Measurements from ENCODE around the gene MGAT2.

DNA sequence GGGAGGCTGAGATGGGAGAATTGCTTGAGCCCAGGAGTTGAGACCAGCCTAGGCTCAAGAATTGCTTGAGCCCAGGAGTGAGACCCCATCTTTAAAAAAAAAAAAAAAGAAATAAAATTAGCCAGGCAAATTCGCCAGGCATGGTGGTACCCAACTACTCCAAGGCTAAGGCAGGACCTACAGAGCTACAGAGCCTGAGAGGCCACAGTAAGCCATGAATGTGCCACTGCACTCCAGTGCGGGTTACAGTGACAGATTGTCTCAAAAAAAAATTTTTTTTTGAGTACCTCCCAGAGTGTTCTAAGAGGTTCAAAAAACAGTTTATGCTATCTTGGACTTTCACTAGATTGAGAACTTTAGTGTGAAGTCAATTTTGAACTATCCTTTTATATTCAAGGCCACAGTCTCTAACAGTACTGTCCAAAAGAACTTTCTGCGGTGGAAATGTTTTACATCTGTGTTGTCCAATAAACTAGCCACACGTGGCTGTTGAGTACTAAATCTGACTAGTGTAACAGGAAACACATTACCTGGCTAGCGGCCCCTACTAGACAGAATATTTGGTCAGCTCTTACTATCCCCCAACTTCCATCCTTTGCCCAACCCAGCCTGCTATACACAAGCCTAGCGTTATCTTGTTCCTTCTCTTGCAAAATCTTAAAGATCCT lies 2.6 kb upstream of the MGAT2 start:
- no peak for TF ChIP-seq CTCF (conservative IDR thresholded peaks at IDR 0.05 in 1 of 2, IDR thresholded peaks at IDR 0.05 in 1 of 2; ENCODE audit: extremely low read depth in 1 of 2, insufficient read depth in 1 of 2, low read depth in 1 of 2, low read length in 2 of 2)
- no peak for TF ChIP-seq EZH2 (IDR thresholded peaks at IDR 0.05; ENCODE audit: borderline replicate concordance, low read length)
